GM21381 (cell line): ENCODE measurements around the gene PDE4C.

Experiments used
- ATAC-seq: cut with Tn5 transposase; IDR thresholded peaks from one replicate; pipeline ENCODE4 v1.9.1; 2021; ENCODE audit warnings: mild to moderate bottlenecking, moderate library complexity; ENCODE audit not compliant: unreplicated experiment

The PDE4C gene

DNA sequence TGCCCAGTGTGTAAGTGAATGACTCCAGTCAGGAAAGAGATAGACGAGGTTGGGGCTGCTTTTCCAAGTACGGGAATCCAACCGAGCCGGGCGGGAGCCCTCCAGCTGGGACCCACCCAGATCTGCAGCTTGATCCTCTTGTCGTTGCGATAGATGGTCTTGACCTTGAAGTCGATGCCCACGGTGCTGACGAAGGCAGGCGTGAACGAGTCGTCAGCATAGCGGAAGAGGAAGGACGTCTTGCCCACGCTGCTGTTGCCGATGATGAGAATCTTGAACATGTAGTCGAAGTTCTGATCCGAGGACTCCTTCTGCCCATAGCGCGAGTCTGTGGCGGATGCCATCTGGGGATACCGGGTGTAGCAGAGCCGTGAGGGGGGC is 23.9 kb downstream of the PDE4C start:
- ATAC-seq = no peak

DNA sequence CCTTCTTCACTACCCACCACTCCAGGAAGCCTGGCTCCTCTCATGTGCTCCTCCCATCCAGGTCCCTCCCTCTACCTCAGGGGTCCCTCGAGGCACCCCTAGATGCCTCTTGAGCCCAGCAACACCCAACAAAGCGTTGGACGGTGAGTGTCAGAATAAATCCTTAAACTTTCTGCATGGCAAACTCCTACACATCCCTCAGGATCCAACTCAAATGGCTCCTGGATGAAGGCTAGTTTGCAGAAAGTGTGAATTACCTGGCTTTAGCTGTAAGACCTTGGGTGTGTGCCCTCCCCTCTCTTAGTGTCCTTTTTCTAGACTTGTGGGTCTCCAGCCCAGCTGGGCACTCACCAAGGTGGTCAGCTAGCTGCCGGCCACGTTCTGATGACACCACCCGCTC is 27.9 kb downstream of the PDE4C start:
- no peak for ATAC-seq

DNA sequence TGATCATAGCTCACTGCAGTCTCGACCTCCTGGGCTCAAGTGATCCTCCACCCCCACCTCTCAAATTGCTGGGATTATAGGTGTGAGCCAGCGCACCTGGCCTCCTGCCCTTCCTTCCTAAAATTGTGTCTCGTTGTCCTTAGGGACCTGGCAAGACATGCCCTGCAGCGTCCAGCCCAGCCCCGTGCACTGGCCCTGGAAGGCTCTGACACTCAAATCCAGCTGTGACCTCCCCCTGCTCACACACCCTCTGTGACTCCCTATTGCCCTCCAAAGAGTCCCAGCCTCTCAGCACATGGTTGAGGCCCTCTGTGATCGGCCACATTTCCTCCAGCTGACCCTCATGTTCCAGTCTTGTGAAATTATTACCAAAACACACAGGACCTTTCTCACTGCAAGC is 28.3 kb downstream of the PDE4C start:
- no peak for ATAC-seq

DNA sequence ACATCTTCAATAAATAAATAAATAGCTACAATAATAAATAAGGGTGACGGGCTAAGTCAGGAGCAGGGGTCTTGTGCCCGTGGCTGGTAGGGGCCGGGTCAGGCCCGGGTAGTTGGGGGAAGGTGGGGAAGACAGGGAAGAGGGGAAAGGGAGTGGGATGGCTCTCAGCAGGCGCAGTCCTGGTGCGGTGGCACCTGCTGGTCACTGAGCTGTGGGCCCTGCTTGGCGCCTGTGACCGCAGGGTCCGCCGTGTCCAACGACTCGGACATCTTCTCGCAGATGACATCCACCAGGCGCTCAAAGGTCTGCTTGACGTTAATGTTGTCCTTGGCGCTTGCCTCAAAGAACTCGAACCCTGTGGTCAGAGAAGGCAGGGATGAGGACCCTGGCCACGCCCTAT is 28.9 kb downstream of the PDE4C start:
- ATAC-seq = no peak

DNA sequence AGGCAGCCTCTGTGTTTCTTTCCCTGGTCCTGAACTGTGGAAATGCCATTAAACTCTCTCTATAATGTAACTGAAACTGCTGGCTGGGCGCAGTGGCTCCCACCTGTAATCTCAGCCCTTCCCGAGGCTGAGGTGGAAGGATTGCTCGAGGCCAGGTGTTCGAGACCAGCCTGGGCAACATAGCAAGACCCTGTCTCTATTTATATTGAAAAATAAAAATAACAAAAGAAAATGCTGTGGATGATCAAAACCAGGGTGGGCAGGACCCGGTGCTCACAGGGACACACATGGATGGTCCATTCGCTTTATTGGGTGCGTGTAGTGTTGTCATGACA is 29.8 kb downstream of the PDE4C start:
- no peak for ATAC-seq

DNA sequence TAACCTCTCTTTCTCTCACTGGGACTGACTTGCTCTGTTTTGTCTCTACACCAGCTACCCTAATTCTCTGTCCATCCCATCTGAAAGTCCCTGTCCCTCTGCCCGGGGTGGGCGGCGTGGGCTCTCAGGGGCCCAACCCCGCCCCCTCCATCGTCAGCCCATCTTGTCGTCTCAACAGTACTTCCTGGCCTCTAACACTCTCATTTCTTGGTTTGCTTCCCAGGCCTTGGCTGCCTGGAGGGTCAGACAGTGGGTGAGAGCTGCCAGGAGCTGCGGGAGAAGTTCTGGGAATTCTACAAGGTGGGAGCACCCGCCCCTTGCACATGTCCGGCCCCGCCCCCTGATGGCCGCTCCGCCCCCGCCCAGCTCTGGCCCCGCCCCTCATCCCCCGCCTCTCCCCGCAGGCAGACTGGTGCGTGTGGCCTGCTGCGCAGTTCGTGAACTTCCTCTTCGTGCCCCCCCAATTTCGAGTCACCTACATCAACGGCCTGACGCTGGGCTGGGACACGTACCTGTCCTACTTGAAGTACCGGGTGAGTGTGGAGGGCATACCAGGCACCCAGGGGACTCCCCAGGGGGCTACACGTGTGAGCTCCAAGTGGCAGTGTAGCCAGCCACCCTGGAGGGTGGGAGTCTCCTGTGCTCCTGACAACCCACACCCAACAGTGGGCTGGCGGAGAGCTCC is 31.5 kb downstream of the PDE4C start:
- ATAC-seq = no peak

DNA sequence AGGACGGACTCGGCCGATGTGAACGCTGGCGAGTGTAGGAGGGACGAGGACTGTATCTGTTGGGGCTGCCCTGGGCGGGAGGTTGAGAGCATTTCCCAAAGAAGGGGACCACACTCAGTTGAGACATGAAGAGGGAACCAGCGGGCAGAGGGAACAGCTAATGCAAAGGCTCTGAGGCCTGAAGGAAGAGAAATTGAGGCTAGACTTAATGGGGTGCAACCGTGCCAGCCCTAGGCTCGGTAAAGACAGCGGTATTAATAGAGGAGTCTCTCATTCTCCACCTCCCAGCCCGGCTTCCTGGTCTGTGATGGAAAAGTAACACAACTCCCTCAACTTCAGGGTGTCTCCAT is 32.1 kb downstream of the PDE4C start:
- no peak for ATAC-seq

DNA sequence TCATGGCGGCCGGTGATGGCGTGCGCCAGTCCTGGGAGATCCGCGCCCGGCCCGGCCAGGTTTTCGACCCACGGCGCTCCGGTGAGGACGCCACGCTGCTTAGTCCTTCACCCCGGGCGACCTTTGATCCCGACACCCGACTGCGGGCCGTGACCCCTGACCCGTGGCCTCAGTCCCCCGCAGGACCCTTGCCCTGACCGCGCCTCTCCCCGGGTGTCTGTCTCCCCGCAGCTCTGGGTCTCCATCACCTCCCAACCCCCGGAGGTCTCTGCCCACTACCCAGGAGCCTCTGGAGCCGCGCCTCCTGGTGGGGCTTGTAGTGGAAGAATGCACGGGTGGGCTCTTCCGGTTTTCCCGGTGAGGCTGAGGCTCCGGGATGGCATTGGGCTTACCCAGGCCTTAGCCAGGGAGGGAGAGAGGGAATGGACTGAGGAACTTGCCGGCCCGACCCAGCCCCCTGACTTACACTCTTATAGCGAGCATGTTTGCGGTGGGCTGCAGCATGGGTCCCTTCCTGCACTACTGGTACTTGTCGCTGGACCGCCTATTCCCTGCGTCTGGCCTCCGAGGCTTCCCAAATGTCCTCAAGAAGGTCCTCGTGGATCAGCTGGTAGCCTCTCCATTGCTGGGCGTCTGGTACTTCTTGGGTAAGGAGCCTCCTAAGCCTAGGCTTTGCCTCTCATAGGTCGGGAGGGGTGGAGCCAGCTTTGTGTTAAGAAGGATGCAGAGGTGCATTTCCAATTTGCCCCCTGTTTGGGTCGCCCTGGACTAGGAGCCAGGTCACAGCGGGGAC is 32.7 kb downstream of the PDE4C start:
- no peak for ATAC-seq

DNA sequence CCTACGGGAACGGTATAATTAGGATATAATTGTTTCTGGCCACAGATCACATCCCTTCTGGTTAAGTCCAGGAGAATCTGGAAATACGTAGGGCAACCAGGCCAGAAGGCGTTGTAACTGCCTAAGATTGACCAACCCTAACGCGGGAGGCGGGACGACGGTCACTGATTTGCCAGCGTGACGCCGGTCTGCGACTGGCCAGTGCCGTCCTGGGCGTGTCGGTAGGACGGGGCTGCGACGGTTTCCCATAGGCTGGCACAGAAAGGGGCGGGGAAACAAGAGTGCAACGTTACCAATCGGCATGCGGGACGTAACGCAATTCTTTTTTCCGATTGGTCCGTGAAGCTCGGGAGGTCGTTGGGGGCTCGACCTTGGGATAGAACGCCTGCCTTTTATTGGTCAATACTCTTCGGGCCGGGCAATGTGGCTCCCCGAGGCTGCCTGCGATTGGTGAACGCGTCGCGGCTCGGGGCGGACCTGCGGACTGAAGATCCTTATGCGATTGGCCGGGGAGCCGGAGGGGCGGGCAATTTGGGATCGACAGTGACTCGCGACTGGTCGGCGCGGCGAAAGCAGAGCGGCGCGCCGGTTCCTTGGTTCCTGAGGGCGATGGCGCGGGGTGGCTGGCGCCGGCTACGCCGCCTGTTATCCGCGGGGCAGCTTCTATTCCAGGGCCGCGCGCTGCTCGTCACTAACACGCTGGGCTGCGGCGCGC is 33.4 kb downstream of the PDE4C start, which contains the start of gene MPV17L2:
Gene MPV17L2, plus strand, starts transcription at position 546 of the 715 bp plus-strand sequence. Its CDS starts 64 bp downstream, at position 610.
- ATAC-seq = peak; percentile 89

DNA sequence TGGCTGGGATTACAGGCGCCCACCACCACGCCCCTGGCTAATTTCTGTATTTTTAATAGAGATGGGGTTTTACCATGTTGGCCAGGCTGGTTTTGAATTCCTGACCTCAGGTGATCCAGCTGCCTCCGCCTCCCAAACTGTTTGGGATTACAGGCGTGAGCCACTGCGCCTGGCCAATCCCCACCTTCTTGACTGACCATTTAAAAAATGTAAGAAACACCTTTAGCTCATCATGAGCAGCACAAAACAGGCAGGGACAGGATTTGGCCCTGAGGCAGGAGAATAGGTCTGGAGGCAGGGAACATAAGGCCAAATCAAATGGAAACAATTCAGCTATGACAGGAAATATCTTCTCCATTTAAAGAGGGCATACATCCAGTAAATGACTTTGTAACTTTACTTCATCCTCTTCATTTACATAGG is 34.6 kb downstream of the PDE4C start:
- ATAC-seq = no peak

DNA sequence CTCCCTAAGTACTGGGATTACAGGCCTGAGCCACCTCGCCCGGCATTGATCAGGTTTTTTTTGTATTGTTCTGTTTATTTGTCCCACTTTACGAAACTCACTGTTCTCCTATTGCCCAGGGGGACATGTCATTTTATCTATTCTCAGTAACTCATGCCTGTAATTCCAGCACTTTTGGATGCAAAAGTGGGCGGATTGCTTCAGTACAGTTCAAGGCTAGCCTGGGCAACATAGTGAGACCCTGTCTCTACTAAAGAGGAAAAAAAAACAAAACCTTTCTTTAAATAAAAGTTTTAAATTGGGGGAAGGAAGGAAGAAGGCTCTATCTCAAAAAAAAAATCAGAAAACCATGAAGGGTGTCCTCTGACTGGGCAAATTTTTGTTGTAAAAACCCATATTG is 36.0 kb downstream of the PDE4C start:
- ATAC-seq = no peak

DNA sequence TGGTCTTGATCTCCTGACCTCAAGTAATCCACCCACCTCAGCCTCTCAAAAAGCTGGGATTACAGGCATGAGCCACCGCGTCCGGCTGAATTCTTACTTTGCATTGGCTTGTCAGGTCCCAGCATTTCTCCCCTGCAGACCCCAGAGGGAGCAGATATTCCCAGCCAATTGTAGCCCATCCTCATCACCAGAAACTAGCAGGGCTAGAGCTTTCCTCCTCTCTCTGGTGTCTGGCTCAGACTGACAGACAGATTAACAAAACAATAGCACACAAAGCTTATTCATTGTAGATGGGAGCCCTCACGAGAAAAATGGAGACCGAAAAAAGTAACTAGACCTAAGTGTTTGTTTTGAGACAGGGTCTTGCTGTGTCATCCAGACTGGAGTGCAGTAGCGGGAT is 40.7 kb downstream of the PDE4C start:
- no peak for ATAC-seq

DNA sequence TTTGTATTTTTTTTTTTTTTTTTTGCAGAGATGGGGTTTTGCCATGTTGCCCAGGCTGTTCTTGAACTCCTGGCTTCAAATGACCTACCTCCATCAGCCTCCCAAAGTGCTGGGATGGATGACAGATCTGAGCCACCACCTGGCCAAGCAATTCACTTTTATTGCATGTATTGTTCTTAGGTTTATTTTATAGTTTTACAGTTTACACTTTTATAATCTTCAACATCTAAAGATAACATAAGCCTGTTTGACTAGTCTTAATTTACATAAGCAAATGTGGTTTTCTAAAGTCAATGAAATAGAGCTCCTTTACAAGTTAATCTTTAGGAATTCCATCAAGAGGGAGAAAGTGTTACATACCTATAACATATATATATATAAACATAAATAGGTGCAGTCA is 42.7 kb downstream of the PDE4C start:
- no peak for ATAC-seq

DNA sequence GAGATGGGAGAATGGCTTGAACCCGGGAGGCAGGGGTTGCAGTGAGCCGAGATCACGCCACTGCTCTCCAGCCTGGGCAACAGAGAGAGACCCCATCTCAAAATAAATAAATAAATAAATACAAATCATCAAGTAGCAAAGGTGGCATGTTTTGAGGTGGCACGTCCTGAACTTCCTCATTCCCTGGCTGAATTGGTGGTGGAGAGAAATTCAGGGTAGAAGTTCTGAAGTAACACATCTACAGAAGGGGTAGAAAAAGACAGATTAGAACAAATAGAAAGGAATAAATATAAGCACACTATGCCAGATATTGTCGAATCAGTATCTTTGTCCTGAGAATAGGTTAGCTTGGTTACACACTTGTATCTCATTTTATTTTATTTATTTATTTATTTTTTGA is 46.3 kb downstream of the PDE4C start:
- ATAC-seq = no peak

DNA sequence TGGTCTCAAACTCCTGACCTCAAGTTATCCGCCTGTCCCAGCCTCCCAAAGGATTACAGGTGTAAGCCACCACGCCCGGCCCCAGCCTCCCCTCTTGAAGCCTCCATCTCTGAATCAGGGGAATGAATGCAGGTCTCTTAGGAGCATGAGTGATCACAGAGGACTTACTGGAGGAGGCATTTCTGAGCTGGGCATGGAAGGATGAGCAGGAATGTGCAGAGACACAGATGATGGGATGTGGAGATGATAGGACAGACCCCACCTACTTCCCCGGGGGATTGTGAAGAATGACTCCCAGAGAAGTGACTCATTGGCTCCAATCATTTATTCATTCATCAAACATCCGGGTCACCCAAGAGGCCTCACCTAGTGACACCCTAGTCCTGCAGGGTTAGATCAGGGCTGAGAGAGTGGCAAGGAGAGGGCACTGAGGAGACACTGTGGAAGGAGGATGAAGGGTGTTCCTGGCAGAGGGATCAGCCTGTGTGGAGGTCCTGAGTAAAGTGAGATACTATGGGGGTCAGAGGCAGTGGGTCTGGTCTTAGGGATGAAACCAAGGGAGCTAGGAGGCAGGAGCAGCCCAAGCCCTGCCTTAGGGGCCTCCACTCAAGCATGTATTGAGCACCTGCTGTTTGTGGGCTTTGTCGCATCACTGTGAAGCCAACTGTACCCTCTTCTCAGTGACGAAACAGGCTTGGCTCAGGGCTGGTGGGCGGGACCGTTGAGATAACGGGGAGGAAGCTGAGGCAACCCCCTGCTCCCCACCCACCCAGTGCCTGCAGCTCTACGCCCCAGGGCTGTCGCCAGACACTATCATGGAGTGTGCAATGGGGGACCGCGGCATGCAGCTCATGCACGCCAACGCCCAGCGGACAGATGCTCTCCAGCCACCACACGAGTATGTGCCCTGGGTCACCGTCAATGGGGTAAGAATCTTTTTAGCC is 49.6 kb downstream of the PDE4C start:
- no peak for ATAC-seq

DNA sequence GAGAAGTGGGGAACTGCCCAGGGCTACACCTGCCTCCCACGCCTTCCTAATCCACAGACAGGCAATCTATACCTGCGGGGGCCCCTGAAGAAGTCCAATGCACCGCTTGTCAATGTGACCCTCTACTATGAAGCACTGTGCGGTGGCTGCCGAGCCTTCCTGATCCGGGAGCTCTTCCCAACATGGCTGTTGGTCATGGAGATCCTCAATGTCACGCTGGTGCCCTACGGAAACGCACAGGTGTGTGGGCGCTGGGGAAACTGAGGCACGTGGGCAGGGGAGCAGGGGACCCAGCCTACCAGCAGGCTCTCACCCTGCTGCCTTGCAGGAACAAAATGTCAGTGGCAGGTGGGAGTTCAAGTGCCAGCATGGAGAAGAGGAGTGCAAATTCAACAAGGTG is 51.3 kb downstream of the PDE4C start:
- no peak for ATAC-seq
